CD1c-positive myeloid dendritic cell (primary cell): ENCODE data around the gene RNF149.
A peak's percentile ranks its signal among the peaks of the same experiment; 100 is the strongest.
"Not testable (repeated sequence)": the region's sequence is repeated elsewhere in the genome, so short reads cannot be mapped to it uniquely, and the experiment has no call there.

Experiments used
- DNase-seq: peaks from one replicate; pipeline ENCODE4 v3.0.0-alpha.2; 2016; ENCODE audit errors: extremely low spot score

The RNF149 gene

GRCh38 chr2:101331202-101331601, 22.7 kb upstream of the RNF149 start:
- no peak for DNase-seq

- DNase-seq: peak; percentile 61
Observed at GRCh38 chr2:101330253-101330933, 21.9 kb upstream of the RNF149 start.

- no peak for DNase-seq
Observed at GRCh38 chr2:101329026-101329425, 20.5 kb upstream of the RNF149 start.

- peak; percentile 90 for DNase-seq
Observed at GRCh38 chr2:101328474-101329007, 20.0 kb upstream of the RNF149 start.

GRCh38 chr2:101327863-101328394, 19.4 kb upstream of the RNF149 start:
- DNase-seq: peak; percentile 19

GRCh38 chr2:101325425-101325824, 16.9 kb upstream of the RNF149 start:
- no peak for DNase-seq

GRCh38 chr2:101316568-101316967, 8.1 kb upstream of the RNF149 start:
- not testable (repeated sequence) for DNase-seq

- DNase-seq: peak; percentile 34
Observed at GRCh38 chr2:101311696-101312017, 3.2 kb upstream of the RNF149 start.

- DNase-seq: peak; percentile 27
Observed at GRCh38 chr2:101310834-101311695, 2.6 kb upstream of the RNF149 start.

- no peak for DNase-seq
Observed at GRCh38 chr2:101310090-101310833, 1.8 kb upstream of the RNF149 start.

- DNase-seq: no peak
Observed at GRCh38 chr2:101307950-101308431, 510 bp downstream of the RNF149 start.

- DNase-seq: no peak
Observed at GRCh38 chr2:101307503-101307902, 998 bp downstream of the RNF149 start.

- DNase-seq: peak; percentile 41
Observed at GRCh38 chr2:101306410-101306809, 2.1 kb downstream of the RNF149 start.

GRCh38 chr2:101305492-101306078, 2.9 kb downstream of the RNF149 start:
- peak; percentile 75 for DNase-seq

- DNase-seq: no peak
Observed at GRCh38 chr2:101305035-101305434, 3.5 kb downstream of the RNF149 start.

GRCh38 chr2:101303688-101304087, 4.8 kb downstream of the RNF149 start:
- no peak for DNase-seq

- no peak for DNase-seq
Observed at GRCh38 chr2:101302016-101302415, 6.5 kb downstream of the RNF149 start.

- DNase-seq: peak; percentile 25
Observed at GRCh38 chr2:101300836-101301235, 7.7 kb downstream of the RNF149 start.

GRCh38 chr2:101300164-101300563, 8.3 kb downstream of the RNF149 start:
- peak; percentile 13 for DNase-seq

- DNase-seq: no peak
Observed at GRCh38 chr2:101299604-101300003, 8.9 kb downstream of the RNF149 start.

- no peak for DNase-seq
Observed at GRCh38 chr2:101297383-101297782, 11.1 kb downstream of the RNF149 start.
